Keratinocyte (primary cell): ENCODE data around the gene COL21A1. TPM values are rescaled to one million over a fixed set of nuclear protein-coding genes. Genes with fewer than 3 reads are reported as not detected.

Source experiments
- DNase-seq: peaks from one replicate; pipeline ENCODE4 v3.0.0-alpha.2; 2011; ENCODE audit warnings: low read depth, missing footprints, low spot score
- FAIRE-seq: peaks from 2 replicates; lab custom pipeline; 2011; peaks lifted over from hg19 to GRCh38; lab: Jason Lieb, UNC
- H2AFZ ChIP-seq: 2 replicates; pipeline ENCODE4 v1.6.0; 2012; ENCODE audit warnings: low read length, control low read depth, inconsistent platforms; ENCODE audit not compliant: control insufficient read depth
- H3K27ac ChIP-seq: 2 replicates; pipeline ENCODE4 v1.5.1; 2011; ENCODE audit warnings: low read length; ENCODE audit not compliant: control insufficient read depth, insufficient read depth
- H3K27me3 ChIP-seq: 3 replicates; pipeline ENCODE4 v1.6.0; 2011; ENCODE audit warnings: low read length; ENCODE audit not compliant: control insufficient read depth, insufficient read depth; ENCODE audit errors: extremely low read depth
- H3K36me3 ChIP-seq, 2 experiments: 2 replicates in 1 of 2; 3 replicates in 1 of 2; pipeline ENCODE4 v1.5.1; 2011; ENCODE audit warnings: low read length in 2 of 2, mild to moderate bottlenecking in 1 of 2; ENCODE audit not compliant: control insufficient read depth in 2 of 2, insufficient read depth in 2 of 2; ENCODE audit errors: extremely low read depth in 1 of 2
- H3K4me1 ChIP-seq: 3 replicates; pipeline ENCODE4 v1.5.1; 2011; ENCODE audit warnings: low read length; ENCODE audit not compliant: control insufficient read depth, insufficient read depth; ENCODE audit errors: extremely low read depth
- H3K4me2 ChIP-seq: 3 replicates; pipeline ENCODE4 v1.6.0; 2011; ENCODE audit warnings: low read depth, low read length; ENCODE audit not compliant: control insufficient read depth, insufficient read depth; ENCODE audit errors: extremely low read depth
- H3K4me3 ChIP-seq, 3 experiments: fragments of 200-600 bp in 1 of 3; sonication (generic) in 1 of 3; 2 replicates in 2 of 3; 3 replicates in 1 of 3; pipeline ENCODE4 v1.5.1; 2011 to 2016; ENCODE audit warnings: low read length in 3 of 3, mild to moderate bottlenecking in 3 of 3, control low read depth in 2 of 3, inconsistent platforms in 1 of 3, low read depth in 1 of 3, mixed read lengths in 1 of 3, mixed run types in 1 of 3, moderate library complexity in 1 of 3; ENCODE audit not compliant: control insufficient read depth in 2 of 3, insufficient read depth in 2 of 3; ENCODE audit errors: extremely low read depth in 1 of 3
- H3K79me2 ChIP-seq: 2 replicates; pipeline ENCODE4 v1.6.0; 2012; ENCODE audit warnings: low read length; ENCODE audit not compliant: control insufficient read depth, insufficient read depth
- H3K9ac ChIP-seq: 3 replicates; pipeline ENCODE4 v1.6.0; 2011; ENCODE audit warnings: low read length; ENCODE audit not compliant: control insufficient read depth, insufficient read depth; ENCODE audit errors: extremely low read depth
- H3K9me1 ChIP-seq: 3 replicates; pipeline ENCODE4 v1.6.0; 2011; ENCODE audit warnings: low read length; ENCODE audit not compliant: control insufficient read depth, insufficient read depth; ENCODE audit errors: extremely low read depth
- H3K9me3 ChIP-seq: 2 replicates; pipeline ENCODE4 v1.5.1; 2012; ENCODE audit warnings: low read depth, low read length; ENCODE audit not compliant: control insufficient read depth
- H4K20me1 ChIP-seq: 3 replicates; pipeline ENCODE4 v1.6.0; 2011; ENCODE audit warnings: low read length; ENCODE audit not compliant: control insufficient read depth, insufficient read depth; ENCODE audit errors: extremely low read depth
- CTCF ChIP-seq, 3 experiments: IDR thresholded peaks in 1 of 3; conservative IDR thresholded peaks in 1 of 3; optimal IDR thresholded peaks in 1 of 3; 2 replicates in 2 of 3; 3 replicates in 1 of 3; pipeline versions ENCODE3 to v1.5.1; 2011; ENCODE audit warnings: low read length in 3 of 3, mild to moderate bottlenecking in 3 of 3, moderate library complexity in 2 of 3, control low read depth in 1 of 3, inconsistent platforms in 1 of 3; ENCODE audit not compliant: insufficient read depth in 2 of 3; ENCODE audit errors: extremely low read depth in 1 of 3
- EZH2 ChIP-seq: IDR thresholded peaks from one replicate; pipeline ENCODE4 v1.6.1; 2012; ENCODE audit warnings: inconsistent platforms, mild to moderate bottlenecking, low read length, moderate library complexity
- dilution Hi-C: fragments of 300-500 bp; cut with MboI; formaldehyde crosslinking; loops from one replicate; pipeline ENCODE4 v1.7.0; 2020; ENCODE audit warnings: low sequenced_read_pairs; ENCODE audit not compliant: extremely low pct_ligation_motif_present
- polyA plus RNA-seq, 5 experiments: library from polyadenylated mRNA; depleted of rRNA in 3 of 5; stranded (reverse) in 3 of 5; stranded (forward) in 1 of 5; unstranded in 1 of 5; fragments of >200 nt; gene quantifications; 1 replicate in 1 of 5; 2 replicates in 3 of 5; 3 replicates in 1 of 5; pipeline versions ENCODE4 v1.2.1 to v1.2.3, GENCODE V29; 2011 to 2012; ENCODE audit warnings: missing spikeins in 2 of 5, low read depth in 1 of 5, low replicate concordance in 1 of 5

The COL21A1 gene
- polyA plus RNA-seq, 1 donor (not counting 4 experiments of a cell fraction or from before 2014, with no cell fraction given): 0.16 TPM

- H3K27ac ChIP-seq: no peak overlapping the region
- TF ChIP-seq CTCF (optimal IDR thresholded peaks at IDR 0.05 in 1 of 3, IDR thresholded peaks at IDR 0.05 in 1 of 3, conservative IDR thresholded peaks at IDR 0.05 in 1 of 3; ENCODE audit: extremely low read depth in 1 of 3, insufficient read depth in 2 of 3, low read length in 3 of 3): no peak
- no peak for TF ChIP-seq EZH2
- H3K4me2 ChIP-seq: no peak overlapping the region
- no peak for FAIRE-seq
- H3K4me1 ChIP-seq: no peaks in the 10 kb centered on the region
- H3K27me3 ChIP-seq: no peaks in the 10 kb centered on the region
- H3K9ac ChIP-seq: no peak overlapping the region
- no peaks in the 10 kb centered on the region for H3K79me2 ChIP-seq
- H3K9me3 ChIP-seq: no peaks in the 10 kb centered on the region
- H2AFZ ChIP-seq: no peak overlapping the region
- no peak overlapping the region for H3K4me3 ChIP-seq
- H3K9me1 ChIP-seq: no peaks in the 10 kb centered on the region
- dilution Hi-C loops: loop anchor here (25.0 kb wide), 1 partner anchor 238 kb away; no protein-coding TSS in a partner anchor
- no peaks in the 10 kb centered on the region for H4K20me1 ChIP-seq
- no peak for DNase-seq
- H3K36me3 ChIP-seq: no peaks in the 10 kb centered on the region
Observed at GRCh38 chr6:56023829-56024228, 223.6 kb downstream of the COL21A1 start.

GRCh38 chr6:56022678-56023077 is 224.7 kb downstream of the COL21A1 start:
- Histone ChIP-seq H3K27ac (no peak overlapping the region), H3K27me3 (no peaks in the 10 kb centered on the region), H2AFZ (no peak overlapping the region), H3K9me3 (no peaks in the 10 kb centered on the region), H3K36me3 (no peaks in the 10 kb centered on the region), H3K9ac (no peak overlapping the region), H3K4me3 (no peak overlapping the region), H4K20me1 (no peaks in the 10 kb centered on the region), H3K79me2 (no peaks in the 10 kb centered on the region), H3K4me1 (no peaks in the 10 kb centered on the region), H3K9me1 (no peaks in the 10 kb centered on the region), H3K4me2 (no peak overlapping the region)
- peak; percentile 56 for FAIRE-seq
- dilution Hi-C loops: loop anchor here (25.0 kb wide), 1 partner anchor 240 kb away; no protein-coding TSS in a partner anchor
- TF ChIP-seq EZH2: no peak
- TF ChIP-seq CTCF (optimal IDR thresholded peaks at IDR 0.05 in 1 of 3, IDR thresholded peaks at IDR 0.05 in 1 of 3, conservative IDR thresholded peaks at IDR 0.05 in 1 of 3; ENCODE audit: extremely low read depth in 1 of 3, insufficient read depth in 2 of 3, low read length in 3 of 3): no peak
- DNase-seq: no peak
